ENCODE measurements around the gene L3MBTL2.

GRCh38 chr22:41215926-41216325 is 10.8 kb downstream of the L3MBTL2 start:
- TF ChIP-seq HSF1 (IDR thresholded peaks at IDR 0.05; ENCODE audit: low read depth, low read length), result no peak
- no peak for TF ChIP-seq EP300 (IDR thresholded peaks at IDR 0.05; ENCODE audit: borderline replicate concordance in 1 of 2, control insufficient read depth in 1 of 2, low read depth in 2 of 2, low read length in 2 of 2)
- no peak for TF ChIP-seq IRF3 (IDR thresholded peaks at IDR 0.05)
- TF ChIP-seq YY1 (IDR thresholded peaks at IDR 0.05; ENCODE audit: low read depth, low read length), result no peak
- no peak for TF ChIP-seq HCFC1 (IDR thresholded peaks at IDR 0.05; ENCODE audit: low read length)
- no peak for TF ChIP-seq FOXK2 (IDR thresholded peaks at IDR 0.05)
- no peak for TF ChIP-seq CTCF (IDR thresholded peaks at IDR 0.05 in 2 of 3, conservative IDR thresholded peaks at IDR 0.05 in 1 of 3; ENCODE audit: control insufficient read depth in 2 of 3, extremely low read depth in 1 of 3, insufficient read depth in 1 of 3, low read depth in 3 of 3, low read length in 3 of 3)
- no peak for TF ChIP-seq ESRRA (IDR thresholded peaks at IDR 0.05; ENCODE audit: low read length)
- TF ChIP-seq BRCA1 (IDR thresholded peaks at IDR 0.05; ENCODE audit: low read depth, low read length), result no peak
- no peak for TF ChIP-seq FOXM1 (IDR thresholded peaks at IDR 0.05; ENCODE audit: low read depth, low read length)
- TF ChIP-seq E2F8 (IDR thresholded peaks at IDR 0.05; ENCODE audit: low read depth, partially characterized antibody), result no peak
- no peak for TF ChIP-seq EZH2 (IDR thresholded peaks at IDR 0.05; ENCODE audit: borderline replicate concordance, control insufficient read depth, low read depth, low read length)

Measured in GM12878 (cell line).